ENCODE results near the gene IDH1.

IDH1 gene

DNA sequence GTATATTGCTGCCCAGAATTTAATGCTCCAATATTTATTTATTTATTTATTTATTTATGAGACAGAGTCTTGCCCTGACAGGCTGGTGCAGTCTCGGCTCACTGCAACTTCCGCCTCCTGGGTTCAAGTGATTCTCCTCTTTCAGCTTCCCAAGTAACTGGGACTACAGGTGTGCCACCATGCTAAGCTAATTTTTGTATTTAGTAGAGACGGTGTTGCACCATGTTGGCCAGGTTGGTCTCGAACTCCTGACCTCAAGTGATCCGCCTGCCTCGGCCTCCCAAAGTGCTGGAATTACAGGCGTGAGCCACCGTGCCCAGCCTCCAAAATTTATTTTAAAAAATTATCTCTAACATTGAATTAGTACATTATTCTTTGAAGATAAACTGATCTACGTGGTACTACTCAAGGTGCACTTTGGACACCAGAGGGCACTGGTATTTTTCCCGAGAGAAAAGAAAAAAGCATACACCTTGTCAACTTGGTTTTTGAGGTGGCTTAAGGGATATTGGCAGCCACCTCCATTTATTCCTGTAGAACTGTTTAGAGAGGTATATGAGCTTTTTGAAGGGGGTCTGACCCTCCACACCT lies 1.4 kb upstream of the IDH1 start:
- no peak overlapping the region for H3K4me3 ChIP-seq (ENCODE audit: low read length)
- TF ChIP-seq, protein P1, sequence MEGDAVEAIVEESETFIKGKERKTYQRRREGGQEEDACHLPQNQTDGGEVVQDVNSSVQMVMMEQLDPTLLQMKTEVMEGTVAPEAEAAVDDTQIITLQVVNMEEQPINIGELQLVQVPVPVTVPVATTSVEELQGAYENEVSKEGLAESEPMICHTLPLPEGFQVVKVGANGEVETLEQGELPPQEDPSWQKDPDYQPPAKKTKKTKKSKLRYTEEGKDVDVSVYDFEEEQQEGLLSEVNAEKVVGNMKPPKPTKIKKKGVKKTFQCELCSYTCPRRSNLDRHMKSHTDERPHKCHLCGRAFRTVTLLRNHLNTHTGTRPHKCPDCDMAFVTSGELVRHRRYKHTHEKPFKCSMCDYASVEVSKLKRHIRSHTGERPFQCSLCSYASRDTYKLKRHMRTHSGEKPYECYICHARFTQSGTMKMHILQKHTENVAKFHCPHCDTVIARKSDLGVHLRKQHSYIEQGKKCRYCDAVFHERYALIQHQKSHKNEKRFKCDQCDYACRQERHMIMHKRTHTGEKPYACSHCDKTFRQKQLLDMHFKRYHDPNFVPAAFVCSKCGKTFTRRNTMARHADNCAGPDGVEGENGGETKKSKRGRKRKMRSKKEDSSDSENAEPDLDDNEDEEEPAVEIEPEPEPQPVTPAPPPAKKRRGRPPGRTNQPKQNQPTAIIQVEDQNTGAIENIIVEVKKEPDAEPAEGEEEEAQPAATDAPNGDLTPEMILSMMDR (conservative IDR thresholded peaks at IDR 0.05; ENCODE audit: low read depth, low read length) = peak; percentile 44
- DNase-seq (ENCODE audit: low read depth) = no peak

DNA sequence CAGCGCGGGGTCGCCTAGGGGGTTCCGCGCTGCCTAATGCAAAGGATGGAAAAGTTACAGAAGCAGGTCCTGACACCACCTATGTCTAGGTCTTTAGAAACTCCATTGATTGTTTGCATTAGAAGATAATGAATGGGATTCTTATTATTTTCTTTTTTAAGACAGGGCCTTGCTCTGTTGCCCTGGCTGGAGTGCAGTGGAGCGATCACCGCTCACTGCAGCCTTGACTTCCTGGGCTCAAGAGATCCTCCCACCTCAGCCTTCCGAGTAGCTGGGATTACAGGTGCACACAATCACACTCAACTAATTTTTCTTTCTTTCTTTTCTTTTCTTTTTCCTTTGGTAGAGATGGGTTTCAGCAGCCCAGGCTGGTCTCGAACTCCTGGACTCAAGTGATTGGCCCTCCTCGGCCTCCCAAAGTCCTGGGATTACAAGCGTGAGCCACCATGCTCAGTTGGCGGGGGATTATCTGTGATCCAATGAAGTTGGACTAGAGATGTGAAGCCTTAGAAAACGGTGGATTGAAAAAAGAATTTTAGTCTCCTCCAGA lies 761 bp upstream of the IDH1 start:
- TF ChIP-seq, protein P1 (conservative IDR thresholded peaks at IDR 0.05; ENCODE audit: low read depth, low read length) = no peak
- no peak for DNase-seq (ENCODE audit: low read depth)
- peak overlapping the region; percentile 80 for H3K4me3 ChIP-seq (ENCODE audit: low read length)

DNA sequence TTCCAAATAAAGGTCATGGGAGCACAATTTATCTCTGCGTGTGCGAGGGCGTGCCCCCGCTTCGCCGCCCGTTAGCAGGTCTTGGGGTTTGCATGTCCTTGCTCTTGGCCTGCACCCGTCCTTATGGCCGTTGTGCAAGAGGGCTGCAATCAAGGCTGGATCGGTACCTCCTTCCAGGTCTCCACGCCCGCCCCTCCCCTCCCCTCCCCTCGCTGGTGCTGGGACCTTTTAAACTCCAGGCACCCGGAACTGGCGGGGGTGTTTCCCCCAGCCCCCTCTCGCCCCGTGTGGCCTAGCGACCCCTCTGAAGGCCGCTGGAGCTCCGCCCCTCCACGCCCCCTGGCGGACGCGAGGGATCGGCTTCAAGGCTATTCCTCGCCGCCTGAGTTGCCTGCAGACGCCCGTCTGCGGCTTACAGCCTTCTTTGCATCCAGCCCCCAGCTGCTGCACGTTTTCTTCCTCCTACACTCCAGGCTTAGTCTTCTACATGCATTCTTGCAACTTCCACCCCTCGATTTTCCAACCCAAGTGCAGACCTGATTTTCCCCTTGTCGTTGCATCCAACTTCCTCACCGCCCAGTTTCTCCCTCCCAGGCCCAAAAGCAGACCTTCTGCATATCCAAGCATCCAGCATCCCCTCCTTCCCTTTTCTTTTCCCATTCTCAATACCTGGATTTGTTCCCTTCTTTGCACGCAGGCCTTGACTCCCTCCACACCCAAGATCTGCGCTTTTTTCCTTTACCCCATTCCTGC lies 577 bp downstream of the IDH1 start:
- TF ChIP-seq, protein P1 (conservative IDR thresholded peaks at IDR 0.05; ENCODE audit: low read depth, low read length) = peak; percentile 86
- peak overlapping the region; percentile 80 for H3K4me3 ChIP-seq (ENCODE audit: low read length)

DNA sequence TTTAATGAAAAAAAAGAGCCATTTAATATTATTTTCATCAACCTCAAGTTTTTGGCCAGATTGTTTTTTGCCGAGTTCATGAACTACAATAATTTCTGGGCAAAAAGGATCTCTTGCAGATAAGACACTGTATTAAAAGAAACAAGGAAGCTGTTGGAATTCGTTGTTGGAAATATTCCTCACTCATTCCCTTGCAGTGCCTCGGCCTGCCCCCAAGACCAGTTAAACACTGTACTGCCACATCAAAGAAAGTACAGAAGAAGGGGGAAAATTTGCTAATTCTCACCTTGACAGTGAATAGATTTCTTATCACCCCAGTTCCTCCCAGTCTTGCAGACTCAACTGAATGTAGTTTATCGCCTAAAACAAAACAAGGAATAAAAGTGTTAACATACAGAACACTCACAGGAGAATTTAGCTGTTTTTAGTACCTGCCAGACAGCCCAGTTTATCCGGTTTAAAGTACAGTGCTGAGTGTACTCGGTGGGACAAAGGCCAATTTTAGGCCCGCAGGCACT lies 1.2 kb downstream of the IDH1 start:
- no peak for DNase-seq (ENCODE audit: low read depth)
- TF ChIP-seq, protein P1 (conservative IDR thresholded peaks at IDR 0.05; ENCODE audit: low read depth, low read length) = no peak
- peak overlapping the region; percentile 80 for H3K4me3 ChIP-seq (ENCODE audit: low read length)

More for the DNA sequence above, 577 bp downstream of the IDH1 start:
- DNase-seq (ENCODE audit: low read depth) = no peak

DNA sequence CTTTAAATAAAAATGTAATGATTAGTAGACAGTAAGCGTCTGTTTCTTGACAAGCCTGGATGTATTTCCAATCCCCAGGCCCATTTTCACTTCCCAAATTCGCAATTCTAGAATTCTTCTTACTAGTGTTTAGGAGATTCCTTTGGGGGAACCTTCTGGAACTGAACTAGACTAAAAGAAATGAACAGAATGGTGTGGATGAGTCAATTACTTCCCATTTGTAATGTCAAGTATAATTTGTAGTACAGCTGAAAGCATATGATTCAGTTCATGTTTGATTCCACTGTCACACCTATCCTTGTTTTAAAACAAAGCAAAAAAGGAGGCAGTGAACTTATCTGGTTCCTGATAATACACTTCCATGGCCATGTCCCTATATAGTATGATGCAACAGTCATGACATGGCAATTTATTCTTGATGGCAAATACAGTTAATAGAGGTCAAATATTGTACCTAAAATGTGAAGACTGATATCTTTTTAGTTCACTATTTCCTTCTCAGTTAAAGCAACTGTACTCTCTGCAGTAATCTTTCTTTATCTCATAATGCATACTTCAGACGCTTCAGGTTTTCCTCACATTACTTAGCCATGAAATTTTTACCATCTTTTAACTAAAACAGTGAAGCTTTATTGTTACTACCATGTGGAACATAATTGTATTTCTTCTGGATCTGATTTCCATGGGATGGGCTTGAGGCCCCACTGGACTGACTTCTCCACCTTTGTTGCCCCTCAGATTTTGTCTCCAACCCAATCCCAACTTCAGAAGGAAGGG lies 2.0 kb downstream of the IDH1 start:
- H3K4me3 ChIP-seq (ENCODE audit: low read length) = peak overlapping the region; percentile 80
- no peak for DNase-seq (ENCODE audit: low read depth)
- TF ChIP-seq, protein P1 (conservative IDR thresholded peaks at IDR 0.05; ENCODE audit: low read depth, low read length) = no peak

DNA sequence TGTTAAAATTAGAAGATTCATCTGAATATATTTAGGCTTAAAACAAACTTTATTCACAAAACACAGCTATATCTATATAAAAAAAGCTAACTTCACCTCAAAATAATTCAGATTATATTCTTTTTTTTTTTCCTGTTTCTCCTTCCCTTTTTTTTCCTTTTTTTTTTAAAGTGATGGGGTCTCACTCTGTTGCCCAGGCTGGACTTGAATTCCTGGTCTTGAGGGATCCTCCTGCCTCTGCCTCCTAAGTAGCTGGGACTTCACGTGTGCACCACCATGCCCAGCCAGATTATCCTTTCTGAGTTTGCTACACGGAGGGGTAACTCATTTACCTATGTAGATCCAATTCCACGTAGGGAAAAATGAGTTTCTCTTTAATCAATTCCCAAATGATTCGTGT lies 3.8 kb downstream of the IDH1 start:
- TF ChIP-seq, protein P1 (conservative IDR thresholded peaks at IDR 0.05; ENCODE audit: low read depth, low read length) = no peak

More for the DNA sequence above, 3.8 kb downstream of the IDH1 start:
- no peak overlapping the region for H3K4me3 ChIP-seq (ENCODE audit: low read length)
- no peak for DNase-seq (ENCODE audit: low read depth)

Data from retinal pigment epithelial cell (primary cell).